Vagina (tissue), 2 donors: Measurements from ENCODE around the gene RPAP3. TPM values are rescaled to one million over a fixed set of nuclear protein-coding genes. Genes with fewer than 3 reads are reported as not detected.

Source experiments
- DNase-seq, 2 donors: peaks; one replicate each; pipeline ENCODE4 v3.0.0-alpha.2; 2017; ENCODE audit errors: extremely low spot score in 2 of 2
- H3K27ac ChIP-seq: fragments of 200-600 bp; sonication (generic); one replicate; pipeline ENCODE4 v1.5.1; 2019
- H3K27me3 ChIP-seq: fragments of 200-600 bp; sonication (generic); one replicate; pipeline ENCODE4 v1.5.1; 2019
- H3K36me3 ChIP-seq, 2 donors: fragments of 200-600 bp; sonication (generic); one replicate each; pipeline ENCODE4 v1.5.1; 2017 to 2019
- H3K4me1 ChIP-seq: fragments of 200-600 bp; sonication (generic); one replicate; pipeline ENCODE4 v1.5.1; 2019
- H3K4me3 ChIP-seq, 2 donors: fragments of 200-600 bp; sonication (generic); 1 replicate in 1 of 2; 2 replicates in 1 of 2; pipeline ENCODE4 v1.5.1; 2016 to 2019
- H3K9me3 ChIP-seq: fragments of 200-600 bp; sonication (generic); one replicate; pipeline ENCODE4 v1.5.1; 2019
- CTCF ChIP-seq, 3 experiments: fragments of 450-650 bp in 2 of 3; fragments of 200-600 bp in 1 of 3; sonication (generic) in 1 of 3; IDR thresholded peaks; one replicate each; pipeline ENCODE4 v1.5.1; 2017 to 2019; ENCODE audit warnings: antibody characterized with exemption in 3 of 3, mild to moderate bottlenecking in 2 of 3, moderate library complexity in 2 of 3
- POLR2A ChIP-seq, 2 donors: fragments of 450-650 bp; IDR thresholded peaks; one replicate each; pipeline ENCODE4 v1.6.1; 2017; ENCODE audit warnings: antibody characterized with exemption in 2 of 2, mild to moderate bottlenecking in 2 of 2, moderate library complexity in 2 of 2
- POLR2AphosphoS5 ChIP-seq, 2 donors: sonication (generic); formaldehyde crosslinking; IDR thresholded peaks; one replicate each; pipeline ENCODE4 v1.9.0; 2017; ENCODE audit warnings: antibody characterized with exemption in 2 of 2, mild to moderate bottlenecking in 2 of 2, low read depth in 1 of 2; ENCODE audit not compliant: insufficient read depth in 1 of 2
- intact Hi-C: fragments of 100-400 bp; cut with DNase I; formaldehyde crosslinking; loops from one replicate; pipeline ENCODE4 v1.15.1; 2023
- total RNA-seq: library from RNA; depleted of rRNA; stranded (reverse); fragments of >200 nt; gene quantifications from one replicate; pipeline ENCODE4 v1.2.3, GENCODE V29; 2016

RPAP3 gene
- total RNA-seq, 1 donor from 2014 or later: 19.2 TPM

DNA sequence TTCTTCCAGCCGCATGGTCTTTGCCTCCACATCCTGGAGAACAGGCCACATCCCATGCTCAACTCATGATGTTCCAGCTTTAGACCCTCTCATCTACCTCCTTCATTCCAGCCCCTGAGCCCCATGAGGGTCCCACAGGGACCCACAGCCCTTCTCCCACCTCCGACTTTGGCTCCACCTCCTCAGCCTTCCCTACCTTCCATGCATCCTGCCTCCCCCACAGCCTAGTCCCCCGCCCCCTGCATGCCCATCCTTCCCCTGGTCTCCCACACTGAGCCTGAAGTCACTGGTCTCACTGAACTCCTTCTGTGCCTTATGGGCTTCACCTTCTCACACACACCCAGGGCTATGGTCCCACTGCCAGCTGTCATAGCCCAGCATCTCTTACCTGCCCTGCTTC is 43.1 kb upstream of the RPAP3 start:
- H3K27me3 ChIP-seq: no peaks in the 10 kb centered on the region
- H3K4me3 ChIP-seq: no peak overlapping the region
- peaks cover 28% of the 10 kb centered on the region for H3K4me1 ChIP-seq
- peaks cover 0 to 8% of the 10 kb centered on the region in 2 donors for H3K36me3 ChIP-seq
- H3K9me3 ChIP-seq: no peaks in the 10 kb centered on the region
- intact Hi-C loops: no loop called here
- TF ChIP-seq CTCF (IDR thresholded peaks at IDR 0.05) (no peak), POLR2A (IDR thresholded peaks at IDR 0.05) (no peak), POLR2AphosphoS5 (IDR thresholded peaks at IDR 0.05; ENCODE audit: insufficient read depth in 1 of 2, low read depth in 1 of 2) (no peak)
- DNase-seq: no peak
- H3K27ac ChIP-seq: no peak overlapping the region

GRCh38 chr12:47748507-47748828 is 42.6 kb upstream of the RPAP3 start:
- no peak for TF ChIP-seq CTCF (IDR thresholded peaks at IDR 0.05)
- TF ChIP-seq POLR2AphosphoS5 (IDR thresholded peaks at IDR 0.05; ENCODE audit: insufficient read depth in 1 of 2, low read depth in 1 of 2): no peak
- TF ChIP-seq POLR2A (IDR thresholded peaks at IDR 0.05): no peak
- H3K27ac ChIP-seq: no peak overlapping the region
- H3K4me1 ChIP-seq: peaks cover 23% of the 10 kb centered on the region
- no peaks in the 10 kb centered on the region for H3K9me3 ChIP-seq
- no peak overlapping the region for H3K4me3 ChIP-seq
- DNase-seq: no peak
- no peaks in the 10 kb centered on the region for H3K27me3 ChIP-seq
- H3K36me3 ChIP-seq: peaks cover 0 to 8% of the 10 kb centered on the region in 2 donors
- intact Hi-C loops: no loop called here

GRCh38 chr12:47747596-47748506 is 42.0 kb upstream of the RPAP3 start:
- Histone ChIP-seq H3K4me3 (no peak overlapping the region), H3K27me3 (no peaks in the 10 kb centered on the region), H3K4me1 (peaks cover 17% of the 10 kb centered on the region), H3K27ac (no peak overlapping the region), H3K9me3 (no peaks in the 10 kb centered on the region), H3K36me3 (peaks cover 0 to 8% of the 10 kb centered on the region in 2 donors)
- intact Hi-C loops: no loop called here
- no peak for TF ChIP-seq POLR2A (IDR thresholded peaks at IDR 0.05)
- no peak for TF ChIP-seq POLR2AphosphoS5 (IDR thresholded peaks at IDR 0.05; ENCODE audit: insufficient read depth in 1 of 2, low read depth in 1 of 2)
- no peak for TF ChIP-seq CTCF (IDR thresholded peaks at IDR 0.05)
- no peak for DNase-seq

DNA sequence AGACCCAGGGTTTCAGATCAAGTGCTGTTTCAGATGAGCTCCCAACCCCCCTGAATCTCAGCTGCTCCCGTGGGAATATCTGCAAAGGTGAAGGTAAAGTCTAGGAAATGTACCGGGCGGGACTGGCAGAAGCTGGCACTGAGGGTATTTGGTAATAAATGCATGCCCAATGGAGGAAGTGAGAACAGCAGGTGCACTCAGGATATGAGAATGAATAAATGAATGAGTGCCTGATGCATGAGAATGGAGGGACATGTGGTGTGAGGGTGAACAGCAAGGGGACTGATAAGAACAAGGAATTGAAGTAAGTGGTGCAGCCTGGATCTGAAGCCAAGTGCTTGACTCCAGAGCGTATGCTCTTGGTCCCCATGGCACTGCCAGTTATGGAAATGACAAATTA is 41.3 kb upstream of the RPAP3 start:
- no peak for DNase-seq
- no peaks in the 10 kb centered on the region for H3K27me3 ChIP-seq
- H3K36me3 ChIP-seq: peaks cover 0 to 8% of the 10 kb centered on the region in 2 donors
- no peaks in the 10 kb centered on the region for H3K9me3 ChIP-seq
- intact Hi-C loops: no loop called here
- TF ChIP-seq CTCF (IDR thresholded peaks at IDR 0.05): no peak
- TF ChIP-seq POLR2A (IDR thresholded peaks at IDR 0.05): no peak
- no peak for TF ChIP-seq POLR2AphosphoS5 (IDR thresholded peaks at IDR 0.05; ENCODE audit: insufficient read depth in 1 of 2, low read depth in 1 of 2)
- H3K4me3 ChIP-seq: no peak overlapping the region
- H3K27ac ChIP-seq: no peak overlapping the region
- peaks cover 10% of the 10 kb centered on the region for H3K4me1 ChIP-seq

GRCh38 chr12:47746523-47746922 is 40.7 kb upstream of the RPAP3 start:
- Histone ChIP-seq H3K4me3 (no peak overlapping the region), H3K9me3 (no peaks in the 10 kb centered on the region), H3K27me3 (no peaks in the 10 kb centered on the region), H3K27ac (no peak overlapping the region), H3K36me3 (peaks cover 0 to 8% of the 10 kb centered on the region in 2 donors), H3K4me1 (peaks cover 5% of the 10 kb centered on the region)
- TF ChIP-seq CTCF (IDR thresholded peaks at IDR 0.05) (no peak), POLR2AphosphoS5 (IDR thresholded peaks at IDR 0.05; ENCODE audit: insufficient read depth in 1 of 2, low read depth in 1 of 2) (no peak), POLR2A (IDR thresholded peaks at IDR 0.05) (no peak)
- intact Hi-C loops: no loop called here
- no peak for DNase-seq
